WTC11 (cell line): ENCODE results near the gene PRKCE. TPM values are rescaled to one million over a fixed set of nuclear protein-coding genes. Genes with fewer than 3 reads are reported as not detected.

Source experiments
- ATAC-seq: fragments of 200-7000 bp; cut with Tn5 transposase; 2 replicates; pipeline ENCODE4 v1.10.0; 2021; ENCODE audit warnings: mild to moderate bottlenecking, moderate library complexity
- CTCF ChIA-PET: fragments of 300-600 bp; sonication (Branson Sonifier 250); formaldehyde crosslinking; loops from one replicate; lab custom pipeline; 2021; ENCODE audit warnings: antibody characterized with exemption; lab: Charles Lee
- POLR2A ChIA-PET: fragments of 350-600 bp; sonication (Branson Sonifier 250); formaldehyde crosslinking; loops from one replicate; lab custom pipeline; 2021; ENCODE audit warnings: antibody characterized with exemption; lab: Charles Lee
- DNase-seq: peaks from one replicate; pipeline ENCODE4 v3.0.0; 2021; ENCODE audit warnings: low spot score
- H3K27ac Mint-ChIP-seq: 2 replicates; pipeline ENCODE4 v1.8.0; 2021; ENCODE audit warnings: mixed read lengths
- H3K27me3 Mint-ChIP-seq: 2 replicates; pipeline ENCODE4 v1.8.0; 2021; ENCODE audit warnings: low read depth, mild to moderate bottlenecking, moderate library complexity, mixed read lengths
- H3K36me3 Mint-ChIP-seq: 2 replicates; pipeline ENCODE4 v1.8.0; 2021; ENCODE audit warnings: mixed read lengths
- H3K4me1 Mint-ChIP-seq: 2 replicates; pipeline ENCODE4 v1.8.0; 2022; ENCODE audit warnings: mixed read lengths
- H3K4me3 Mint-ChIP-seq: 2 replicates; pipeline ENCODE4 v1.8.0; 2021; ENCODE audit warnings: mild to moderate bottlenecking, moderate library complexity, mixed read lengths
- H3K9me3 Mint-ChIP-seq: 2 replicates; pipeline ENCODE4 v1.8.0; 2021; ENCODE audit warnings: mixed read lengths
- AR ChIP-seq: fragments of 250-450 bp; sonication (Bioruptor Pico); IDR thresholded peaks from 2 replicates; pipeline ENCODE4 v1.9.0; 2021; ENCODE audit warnings: mild to moderate bottlenecking
- ATF1 ChIP-seq: sonication (generic); formaldehyde crosslinking; IDR thresholded peaks from 2 replicates; pipeline ENCODE4 v1.8.1; 2023; ENCODE audit warnings: mild to moderate bottlenecking, moderate library complexity, missing genetic modification reagents
- ATF2 ChIP-seq: sonication (generic); formaldehyde crosslinking; IDR thresholded peaks from 2 replicates; pipeline ENCODE4 v1.8.1; 2022; ENCODE audit warnings: low read depth, missing genetic modification reagents, borderline replicate concordance
- CDX4 ChIP-seq: fragments of 250-450 bp; sonication (Bioruptor Pico); IDR thresholded peaks from 2 replicates; pipeline ENCODE4 v1.9.0; 2021; ENCODE audit warnings: moderate library complexity, mild to moderate bottlenecking, inconsistent platforms, borderline replicate concordance
- E2F5 ChIP-seq: sonication (generic); formaldehyde crosslinking; IDR thresholded peaks from 2 replicates; pipeline ENCODE4 v1.8.1; 2022; ENCODE audit warnings: mild to moderate bottlenecking, moderate library complexity, missing genetic modification reagents
- ELF4 ChIP-seq: sonication (generic); formaldehyde crosslinking; IDR thresholded peaks from 2 replicates; pipeline ENCODE4 v1.8.1; 2022; ENCODE audit warnings: low read depth, mild to moderate bottlenecking, moderate library complexity, missing genetic modification reagents
- EMX1 ChIP-seq: fragments of 250-450 bp; sonication (Bioruptor Pico); IDR thresholded peaks from 2 replicates; pipeline ENCODE4 v1.8.0; 2021; ENCODE audit warnings: mild to moderate bottlenecking
- FOXP1 ChIP-seq: sonication (generic); formaldehyde crosslinking; IDR thresholded peaks from 2 replicates; pipeline ENCODE4 v1.8.0; 2022; ENCODE audit warnings: missing genetic modification reagents, mild to moderate bottlenecking, moderate library complexity, borderline replicate concordance
- GABPB1 ChIP-seq: sonication (generic); formaldehyde crosslinking; IDR thresholded peaks from 2 replicates; pipeline ENCODE4 v1.8.1; 2023; ENCODE audit warnings: mild to moderate bottlenecking, missing genetic modification reagents
- GTF2I ChIP-seq: fragments of 250-450 bp; sonication (Bioruptor Pico); conservative IDR thresholded peaks from 2 replicates; pipeline ENCODE4 v1.4.0; 2021; ENCODE audit warnings: mild to moderate bottlenecking
- HMGA2 ChIP-seq: fragments of 250-450 bp; sonication (Bioruptor Pico); IDR thresholded peaks from 2 replicates; pipeline ENCODE4 v1.4.0; 2021; ENCODE audit warnings: mild to moderate bottlenecking, moderate library complexity
- IRF2 ChIP-seq: sonication (generic); formaldehyde crosslinking; IDR thresholded peaks from 2 replicates; pipeline ENCODE4 v1.8.0; 2022; ENCODE audit warnings: low read depth, missing genetic modification reagents, borderline replicate concordance
- RORB ChIP-seq: fragments of 250-450 bp; sonication (Bioruptor Pico); IDR thresholded peaks from 2 replicates; pipeline ENCODE4 v1.9.0; 2021; ENCODE audit warnings: mild to moderate bottlenecking
- USF2 ChIP-seq: sonication (generic); formaldehyde crosslinking; IDR thresholded peaks from 2 replicates; pipeline ENCODE4 v1.8.1; 2023; ENCODE audit warnings: mild to moderate bottlenecking, missing genetic modification reagents, moderate library complexity
- ZNF138 ChIP-seq: sonication (generic); formaldehyde crosslinking; conservative IDR thresholded peaks from 2 replicates; pipeline ENCODE4 v1.8.1; 2022; ENCODE audit warnings: mild to moderate bottlenecking, moderate library complexity, missing genetic modification reagents
- ZNF219 ChIP-seq: sonication (generic); formaldehyde crosslinking; IDR thresholded peaks from 2 replicates; pipeline ENCODE4 v1.8.0; 2023; ENCODE audit warnings: missing genetic modification reagents, mild to moderate bottlenecking, borderline replicate concordance
- ZNF263 ChIP-seq: sonication (generic); formaldehyde crosslinking; IDR thresholded peaks from 2 replicates; pipeline ENCODE4 v1.8.1; 2022; ENCODE audit warnings: low read depth, mild to moderate bottlenecking, moderate library complexity, missing genetic modification reagents
- ZNF423 ChIP-seq: fragments of 250-450 bp; sonication (Bioruptor Pico); IDR thresholded peaks from 2 replicates; pipeline ENCODE4 v2.1.2; 2022; ENCODE audit warnings: mild to moderate bottlenecking, moderate library complexity
- ZNF532 ChIP-seq: fragments of 250-450 bp; sonication (Bioruptor Pico); IDR thresholded peaks from 2 replicates; pipeline ENCODE4 v1.9.0; 2021; ENCODE audit warnings: mild to moderate bottlenecking, borderline replicate concordance
- total RNA-seq: library from RNA; stranded (reverse); gene quantifications from 3 replicates; pipeline ENCODE4 v1.2.3, GENCODE V29; 2021
- TF ChIP-seq, protein P1 (sequence below): sonication (generic); formaldehyde crosslinking; IDR thresholded peaks from 2 replicates; pipeline ENCODE4 v1.8.0; 2022; ENCODE audit warnings: mild to moderate bottlenecking, missing genetic modification reagents

The PRKCE gene
- total RNA-seq, 1 experiment from 2014 or later, result 5.8 TPM

DNA sequence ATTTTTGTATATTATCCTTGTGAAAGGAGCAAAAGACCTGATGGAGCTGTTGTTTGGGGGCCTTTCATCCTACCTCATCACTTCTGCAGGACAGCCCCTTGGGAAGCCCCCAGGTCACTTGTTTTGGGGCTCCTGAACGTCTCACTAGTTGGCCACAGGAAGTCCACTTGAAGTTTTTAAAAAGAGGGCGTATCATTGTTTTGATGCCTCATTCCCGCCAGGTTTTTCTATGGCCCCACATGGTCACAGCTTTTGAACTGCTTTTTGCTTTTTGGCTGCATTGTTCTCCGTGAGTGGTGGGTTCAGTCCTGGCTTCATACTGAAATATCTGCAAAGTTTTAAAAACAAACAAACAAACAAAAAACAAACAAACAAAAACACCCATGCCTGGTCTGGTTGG, 216.3 kb downstream of the PRKCE start:
- CTCF ChIA-PET, result no interaction called here
- no peak overlapping the region for H3K4me3 Mint-ChIP-seq
- no peaks in the 10 kb centered on the region for H3K9me3 Mint-ChIP-seq
- DNase-seq (no peak), ATAC-seq (no peak)
- no peak for TF ChIP-seq GABPB1 (CRISPR knock-in tag)
- no peak for TF ChIP-seq GTF2I (CRISPR knock-in tag)
- no peaks in the 10 kb centered on the region for H3K36me3 Mint-ChIP-seq
- POLR2A ChIA-PET, result no interaction called here
- no peak overlapping the region for H3K27ac Mint-ChIP-seq
- peaks cover 11% of the 10 kb centered on the region for H3K4me1 Mint-ChIP-seq
- no peaks in the 10 kb centered on the region for H3K27me3 Mint-ChIP-seq

DNA sequence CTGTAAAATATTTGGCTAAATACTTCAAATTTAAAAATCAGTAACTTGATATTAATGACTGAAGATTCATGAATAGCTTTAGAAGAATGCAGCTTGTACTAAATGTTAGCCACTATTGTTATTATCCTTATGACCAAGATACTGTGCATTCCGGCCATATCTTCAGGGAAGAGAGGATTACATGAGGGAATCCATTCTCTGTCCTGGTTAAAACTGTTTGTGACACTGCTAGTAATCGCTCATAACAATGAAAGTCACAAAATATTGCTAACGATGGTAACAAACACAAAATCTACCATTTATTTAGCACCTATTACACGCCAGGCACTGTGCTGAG, 217.7 kb downstream of the PRKCE start:
- CTCF ChIA-PET, result no interaction called here
- Mint-ChIP-seq H3K4me3 (no peak overlapping the region), H3K36me3 (no peaks in the 10 kb centered on the region), H3K27ac (no peak overlapping the region), H3K9me3 (no peaks in the 10 kb centered on the region), H3K27me3 (no peaks in the 10 kb centered on the region), H3K4me1 (peaks cover 11% of the 10 kb centered on the region)
- POLR2A ChIA-PET, result no interaction called here
- no peak for DNase-seq
- no peak for ATAC-seq
- TF ChIP-seq USF2 (no peak), IRF2 (no peak), AR (CRISPR knock-in tag) (no peak), ATF2 (CRISPR knock-in tag) (no peak), ZNF263 (CRISPR knock-in tag) (no peak), CDX4 (no peak), HMGA2 (CRISPR knock-in tag) (no peak), ELF4 (CRISPR knock-in tag) (no peak), ATF1 (CRISPR knock-in tag) (no peak), FOXP1 (CRISPR knock-in tag) (no peak), ZNF138 (no peak), ZNF423 (no peak), ZNF219 (CRISPR knock-in tag) (no peak), RORB (CRISPR knock-in tag) (no peak), E2F5 (CRISPR knock-in tag) (no peak), ZNF532 (CRISPR knock-in tag) (no peak), EMX1 (CRISPR knock-in tag) (no peak)
- TF ChIP-seq, protein P1, sequence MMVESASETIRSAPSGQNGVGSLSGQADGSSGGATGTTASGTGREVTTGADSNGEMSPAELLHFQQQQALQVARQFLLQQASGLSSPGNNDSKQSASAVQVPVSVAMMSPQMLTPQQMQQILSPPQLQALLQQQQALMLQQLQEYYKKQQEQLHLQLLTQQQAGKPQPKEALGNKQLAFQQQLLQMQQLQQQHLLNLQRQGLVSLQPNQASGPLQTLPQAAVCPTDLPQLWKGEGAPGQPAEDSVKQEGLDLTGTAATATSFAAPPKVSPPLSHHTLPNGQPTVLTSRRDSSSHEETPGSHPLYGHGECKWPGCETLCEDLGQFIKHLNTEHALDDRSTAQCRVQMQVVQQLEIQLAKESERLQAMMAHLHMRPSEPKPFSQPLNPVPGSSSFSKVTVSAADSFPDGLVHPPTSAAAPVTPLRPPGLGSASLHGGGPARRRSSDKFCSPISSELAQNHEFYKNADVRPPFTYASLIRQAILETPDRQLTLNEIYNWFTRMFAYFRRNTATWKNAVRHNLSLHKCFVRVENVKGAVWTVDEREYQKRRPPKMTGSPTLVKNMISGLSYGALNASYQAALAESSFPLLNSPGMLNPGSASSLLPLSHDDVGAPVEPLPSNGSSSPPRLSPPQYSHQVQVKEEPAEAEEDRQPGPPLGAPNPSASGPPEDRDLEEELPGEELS (CRISPR knock-in tag), result no peak
